Breast epithelium (tissue), 3 donors: ENCODE measurements around the gene SULT2B1.

Experiments
- POLR2A ChIP-seq: fragments of 450-650 bp; IDR thresholded peaks from one replicate; pipeline ENCODE4 v1.6.1; 2016; ENCODE audit warnings: antibody characterized with exemption, mild to moderate bottlenecking, moderate library complexity
- POLR2AphosphoS5 ChIP-seq, 3 donors: sonication (generic); formaldehyde crosslinking; IDR thresholded peaks; one replicate each; pipeline ENCODE4 v1.6.1; 2017; ENCODE audit warnings: antibody characterized with exemption in 3 of 3
- TF ChIP-seq, protein P1 (sequence below), 3 donors: fragments of 450-650 bp; IDR thresholded peaks; one replicate each; pipeline ENCODE4 v1.5.1; 2016 to 2017; ENCODE audit warnings: antibody characterized with exemption in 3 of 3, mild to moderate bottlenecking in 3 of 3, moderate library complexity in 3 of 3

DNA sequence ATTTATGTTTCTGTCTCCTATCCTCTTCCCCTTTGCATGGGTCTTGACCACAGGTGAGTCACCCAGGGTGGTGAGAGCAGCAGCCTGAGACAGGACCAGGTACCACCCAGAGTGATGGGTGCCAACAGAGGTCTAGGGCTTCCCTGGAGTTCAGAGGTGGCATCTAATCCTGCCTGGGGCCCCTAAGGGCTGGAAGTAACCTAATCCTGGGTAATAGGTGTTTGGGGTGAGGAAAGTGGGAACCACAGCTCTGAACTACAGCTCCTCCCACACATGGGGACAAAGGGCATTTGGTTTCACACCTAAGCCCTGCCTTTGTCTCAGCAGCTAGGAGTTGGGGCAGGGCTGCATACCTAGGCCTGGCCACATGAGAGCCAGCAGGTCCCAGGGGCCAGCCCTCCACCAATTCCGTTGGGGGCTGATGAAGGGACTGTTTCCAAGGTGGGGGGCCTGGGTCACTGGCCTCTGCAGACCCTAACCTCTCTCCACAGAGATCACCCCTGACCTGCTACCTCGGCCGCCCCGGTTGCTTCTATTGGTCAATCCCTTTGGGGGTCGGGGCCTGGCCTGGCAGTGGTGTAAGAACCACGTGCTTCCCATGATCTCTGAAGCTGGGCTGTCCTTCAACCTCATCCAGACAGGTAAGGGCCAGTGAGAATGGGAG is 75.4 kb downstream of the SULT2B1 start:
- TF ChIP-seq, protein P1, sequence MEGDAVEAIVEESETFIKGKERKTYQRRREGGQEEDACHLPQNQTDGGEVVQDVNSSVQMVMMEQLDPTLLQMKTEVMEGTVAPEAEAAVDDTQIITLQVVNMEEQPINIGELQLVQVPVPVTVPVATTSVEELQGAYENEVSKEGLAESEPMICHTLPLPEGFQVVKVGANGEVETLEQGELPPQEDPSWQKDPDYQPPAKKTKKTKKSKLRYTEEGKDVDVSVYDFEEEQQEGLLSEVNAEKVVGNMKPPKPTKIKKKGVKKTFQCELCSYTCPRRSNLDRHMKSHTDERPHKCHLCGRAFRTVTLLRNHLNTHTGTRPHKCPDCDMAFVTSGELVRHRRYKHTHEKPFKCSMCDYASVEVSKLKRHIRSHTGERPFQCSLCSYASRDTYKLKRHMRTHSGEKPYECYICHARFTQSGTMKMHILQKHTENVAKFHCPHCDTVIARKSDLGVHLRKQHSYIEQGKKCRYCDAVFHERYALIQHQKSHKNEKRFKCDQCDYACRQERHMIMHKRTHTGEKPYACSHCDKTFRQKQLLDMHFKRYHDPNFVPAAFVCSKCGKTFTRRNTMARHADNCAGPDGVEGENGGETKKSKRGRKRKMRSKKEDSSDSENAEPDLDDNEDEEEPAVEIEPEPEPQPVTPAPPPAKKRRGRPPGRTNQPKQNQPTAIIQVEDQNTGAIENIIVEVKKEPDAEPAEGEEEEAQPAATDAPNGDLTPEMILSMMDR (IDR thresholded peaks at IDR 0.05) = no peak
- TF ChIP-seq POLR2A (no peak), POLR2AphosphoS5 (IDR thresholded peaks at IDR 0.05) (no peak)
